ENCODE data around the gene EIF2D. TPM values are rescaled to one million over a fixed set of nuclear protein-coding genes. Genes with fewer than 3 reads are reported as not detected.
A peak's percentile ranks its signal among the peaks of the same experiment; 100 is the strongest.
"Not testable (repeated sequence)": the region's sequence is repeated elsewhere in the genome, so short reads cannot be mapped to it uniquely, and the experiment has no call there.

EIF2D gene, protein sequence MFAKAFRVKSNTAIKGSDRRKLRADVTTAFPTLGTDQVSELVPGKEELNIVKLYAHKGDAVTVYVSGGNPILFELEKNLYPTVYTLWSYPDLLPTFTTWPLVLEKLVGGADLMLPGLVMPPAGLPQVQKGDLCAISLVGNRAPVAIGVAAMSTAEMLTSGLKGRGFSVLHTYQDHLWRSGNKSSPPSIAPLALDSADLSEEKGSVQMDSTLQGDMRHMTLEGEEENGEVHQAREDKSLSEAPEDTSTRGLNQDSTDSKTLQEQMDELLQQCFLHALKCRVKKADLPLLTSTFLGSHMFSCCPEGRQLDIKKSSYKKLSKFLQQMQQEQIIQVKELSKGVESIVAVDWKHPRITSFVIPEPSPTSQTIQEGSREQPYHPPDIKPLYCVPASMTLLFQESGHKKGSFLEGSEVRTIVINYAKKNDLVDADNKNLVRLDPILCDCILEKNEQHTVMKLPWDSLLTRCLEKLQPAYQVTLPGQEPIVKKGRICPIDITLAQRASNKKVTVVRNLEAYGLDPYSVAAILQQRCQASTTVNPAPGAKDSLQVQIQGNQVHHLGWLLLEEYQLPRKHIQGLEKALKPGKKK
- total RNA-seq, result 41.8 TPM

DNA sequence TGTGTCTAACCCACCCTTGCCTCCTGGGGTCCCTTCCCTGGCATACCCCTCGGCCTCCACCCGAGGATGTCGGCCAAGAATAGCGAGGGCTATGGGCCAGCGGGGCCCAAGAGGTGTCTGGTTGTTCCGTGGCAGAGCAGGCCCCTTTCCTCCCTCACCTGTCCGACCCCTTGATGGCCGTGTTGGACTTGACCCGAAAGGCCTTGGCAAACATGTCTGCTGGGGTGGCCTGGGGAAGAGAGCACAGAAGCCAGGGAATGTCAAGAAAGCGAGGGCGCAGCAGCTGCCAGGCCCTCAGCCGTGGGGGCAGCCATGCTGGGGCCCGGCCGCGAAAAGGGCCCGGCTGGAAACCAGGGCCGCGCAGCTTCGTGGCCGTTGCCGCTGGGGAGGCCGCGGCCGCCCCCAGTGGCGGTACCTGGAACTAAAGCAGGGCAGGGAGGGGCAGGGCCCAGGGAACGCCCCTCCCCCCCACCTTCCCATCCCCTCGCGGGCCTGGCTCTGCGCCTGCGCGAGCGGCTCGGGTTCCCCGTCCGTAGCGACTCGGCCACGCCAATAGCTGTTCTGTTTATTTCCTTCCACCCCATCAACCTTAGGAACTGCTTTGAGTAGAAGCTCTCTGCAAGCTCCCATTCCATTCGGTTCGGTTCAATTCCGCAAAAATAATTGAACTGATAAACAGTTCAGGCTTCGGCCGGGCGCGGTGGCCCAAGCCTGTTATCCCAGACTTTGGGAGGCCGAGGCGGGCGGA is at the start of gene EIF2D:
TSS of gene EIF2D (minus strand) at position 337 of the 748 bp plus-strand sequence. CDS start at position 214, 123 bp downstream.
- peak; percentile 100 for ATAC-seq

DNA sequence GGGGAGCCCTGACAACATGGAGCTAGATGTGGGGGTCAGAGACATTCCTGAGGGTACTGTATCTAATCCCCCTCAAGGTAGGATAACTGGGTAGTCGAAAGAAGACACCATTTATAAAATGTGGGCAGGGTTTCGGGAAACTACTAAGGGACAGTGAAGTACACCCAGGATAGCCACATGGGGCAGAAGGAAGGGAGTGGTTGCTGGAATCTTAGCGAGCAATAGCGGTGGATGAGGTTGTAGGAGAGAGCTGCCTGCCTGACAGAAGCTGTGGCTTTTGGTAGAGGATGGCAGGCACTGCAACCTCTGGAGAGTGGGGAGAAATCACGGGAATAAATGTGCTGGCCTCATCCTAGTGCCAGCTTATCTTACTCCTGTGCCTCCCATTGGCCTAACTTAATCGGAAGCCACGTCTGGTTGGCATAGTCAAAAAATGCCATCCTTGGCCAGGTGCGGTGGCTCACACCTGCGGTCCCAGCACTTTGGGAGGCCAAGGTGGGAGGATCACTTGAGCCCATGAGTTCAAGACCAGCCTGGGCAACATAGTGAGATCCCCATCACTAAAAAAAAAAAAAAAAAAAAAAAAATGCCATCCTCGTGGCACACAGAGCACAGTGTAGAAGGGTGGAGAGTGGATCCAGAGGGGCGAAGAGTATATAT is 49.0 kb upstream of the EIF2D start:
- no peak for ATAC-seq

DNA sequence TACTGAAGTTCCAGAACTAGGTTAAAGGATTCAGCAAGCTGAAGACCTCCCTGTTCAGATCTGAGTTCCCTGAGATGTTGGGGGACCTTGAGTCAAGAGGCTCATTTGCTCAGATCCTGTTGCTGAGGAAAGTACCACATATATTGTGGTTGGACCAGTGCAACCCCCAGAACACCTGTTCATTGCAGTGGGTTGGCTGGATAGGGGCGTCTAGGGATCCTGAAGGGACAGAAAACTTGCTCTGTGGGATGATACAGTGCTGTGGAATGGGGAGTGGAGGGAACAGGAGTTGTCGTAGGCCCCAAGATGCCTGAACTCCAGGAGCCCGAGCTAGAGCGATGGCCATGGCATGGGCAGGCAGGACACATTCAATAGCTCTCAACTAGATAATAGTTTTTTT is 47.9 kb upstream of the EIF2D start:
- no peak for ATAC-seq

DNA sequence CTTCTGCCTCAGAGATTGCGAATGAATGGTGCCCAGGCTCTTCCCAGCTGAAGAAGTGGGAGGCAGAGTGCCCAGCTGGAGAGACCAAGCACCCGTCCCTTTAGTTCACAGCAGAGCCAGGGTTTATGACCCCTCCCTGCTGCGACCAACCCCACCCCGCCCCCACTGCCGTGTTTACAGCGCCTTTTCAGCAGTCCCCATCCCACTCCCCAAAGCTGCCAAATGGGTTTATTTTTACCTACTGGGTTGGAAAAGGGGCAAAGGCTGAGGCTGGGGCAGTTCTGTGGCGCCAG is 46.7 kb upstream of the EIF2D start:
- ATAC-seq, result no peak

DNA sequence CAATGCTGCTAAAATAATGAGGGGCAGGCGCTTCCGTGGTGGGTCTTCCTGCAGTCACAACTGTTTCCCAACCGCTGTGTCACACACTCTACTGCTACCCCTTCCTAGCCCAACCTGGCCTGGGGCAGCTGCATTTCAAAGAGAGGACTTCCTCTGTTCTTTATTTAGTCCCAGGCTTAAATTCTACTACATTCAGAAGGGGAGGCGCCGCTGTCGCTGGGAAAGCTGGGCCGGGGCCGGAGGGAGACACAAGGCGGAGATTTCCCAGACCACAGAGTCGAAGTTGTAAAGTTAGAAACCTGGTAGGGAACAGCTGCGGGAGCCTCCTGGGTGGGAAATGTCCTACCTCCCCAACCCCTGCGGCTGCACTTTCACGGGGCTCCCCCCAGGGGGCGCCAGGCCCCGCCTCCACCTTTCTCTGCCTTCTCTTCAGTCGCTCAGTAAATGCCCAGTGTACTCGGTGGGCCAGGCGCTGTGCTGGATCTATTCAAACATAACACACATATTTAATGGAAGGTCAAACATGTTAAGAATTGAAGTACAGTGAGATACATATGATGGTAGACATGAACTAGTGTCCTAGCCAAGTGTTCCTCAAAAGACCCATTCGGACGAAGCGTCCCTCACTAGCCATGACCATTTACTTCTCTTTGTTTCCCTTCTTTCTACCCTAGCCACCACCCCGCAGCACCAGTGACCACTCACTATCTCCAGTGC is 46.2 kb upstream of the EIF2D start:
- no peak for ATAC-seq

DNA sequence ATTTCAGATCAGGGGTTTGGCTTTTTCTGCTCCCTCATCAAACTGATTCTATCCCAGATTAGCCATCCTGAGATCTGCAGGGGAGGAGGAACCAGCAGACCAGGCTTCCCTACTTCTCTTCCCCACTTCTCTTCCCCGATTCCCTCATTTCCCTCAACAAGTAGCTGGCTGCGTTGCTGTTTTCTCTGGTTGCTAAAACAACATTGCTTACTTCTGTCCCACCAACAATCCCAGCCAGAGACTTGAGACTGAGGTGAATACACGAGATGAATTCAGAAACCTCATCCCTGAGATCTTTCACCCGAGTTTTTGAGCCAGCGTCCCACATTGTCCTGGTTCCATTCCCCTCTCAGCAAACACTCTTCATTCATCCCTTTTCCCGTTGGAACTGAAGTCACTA is 45.5 kb upstream of the EIF2D start:
- ATAC-seq, result no peak

DNA sequence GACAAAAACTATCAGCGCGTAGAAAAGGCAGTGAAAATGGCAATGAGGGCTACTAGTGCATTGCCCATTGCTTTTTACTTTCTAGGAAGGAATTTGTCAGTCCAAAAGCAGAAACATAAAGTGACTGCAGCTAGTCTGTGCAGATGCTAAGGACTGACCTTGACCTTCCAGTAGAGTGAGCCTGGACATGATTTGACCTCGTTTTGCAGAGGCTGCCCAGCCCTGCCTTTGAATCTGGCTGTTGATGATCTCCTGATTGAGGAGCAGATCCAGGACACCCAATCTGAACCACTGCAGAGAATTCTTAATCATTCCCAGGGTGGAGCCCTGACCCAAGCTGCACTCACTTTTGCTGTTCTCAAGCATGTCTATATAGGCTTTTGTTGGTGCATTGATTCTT is 44.7 kb upstream of the EIF2D start:
- no peak for ATAC-seq

DNA sequence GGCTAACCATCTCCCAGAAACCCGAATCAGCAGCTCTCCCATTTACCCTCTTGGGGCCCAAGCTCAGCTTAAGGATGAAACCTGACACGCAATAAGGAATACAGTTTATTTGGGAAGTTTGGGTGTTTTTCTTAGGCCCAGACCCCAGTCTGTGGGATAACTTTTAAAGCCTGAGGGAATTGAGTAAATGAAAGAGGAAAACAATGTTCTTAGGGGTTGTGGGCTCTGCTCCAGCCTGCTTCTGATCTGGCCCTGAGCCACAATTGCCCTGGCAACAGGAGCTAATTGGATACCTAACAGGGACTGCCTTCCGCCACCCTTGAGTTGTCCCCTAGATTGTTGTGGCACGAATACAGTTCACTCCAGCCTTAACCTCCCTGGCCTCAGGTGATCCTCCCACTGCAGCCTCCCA is 43.2 kb upstream of the EIF2D start:
- no peak for ATAC-seq

DNA sequence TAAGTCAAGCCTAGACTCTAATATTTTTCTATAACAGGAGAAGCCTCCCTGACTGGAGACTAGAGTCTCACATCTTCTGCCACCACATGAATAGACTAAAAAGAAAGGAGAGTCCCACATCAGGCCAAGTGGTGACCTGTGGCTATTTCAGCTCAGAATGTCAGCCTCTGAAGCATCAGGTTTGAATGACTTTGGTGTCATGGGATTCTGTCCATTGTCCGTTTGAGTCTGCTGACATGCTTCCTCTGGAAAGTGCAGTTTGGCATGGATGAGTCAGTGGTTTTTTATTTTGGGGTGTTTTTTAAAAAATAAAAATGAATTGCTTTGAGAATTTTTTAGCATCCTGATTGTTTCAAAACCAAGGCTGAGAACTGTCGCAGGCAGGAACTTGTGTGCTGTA is 42.6 kb upstream of the EIF2D start:
- no peak for ATAC-seq

DNA sequence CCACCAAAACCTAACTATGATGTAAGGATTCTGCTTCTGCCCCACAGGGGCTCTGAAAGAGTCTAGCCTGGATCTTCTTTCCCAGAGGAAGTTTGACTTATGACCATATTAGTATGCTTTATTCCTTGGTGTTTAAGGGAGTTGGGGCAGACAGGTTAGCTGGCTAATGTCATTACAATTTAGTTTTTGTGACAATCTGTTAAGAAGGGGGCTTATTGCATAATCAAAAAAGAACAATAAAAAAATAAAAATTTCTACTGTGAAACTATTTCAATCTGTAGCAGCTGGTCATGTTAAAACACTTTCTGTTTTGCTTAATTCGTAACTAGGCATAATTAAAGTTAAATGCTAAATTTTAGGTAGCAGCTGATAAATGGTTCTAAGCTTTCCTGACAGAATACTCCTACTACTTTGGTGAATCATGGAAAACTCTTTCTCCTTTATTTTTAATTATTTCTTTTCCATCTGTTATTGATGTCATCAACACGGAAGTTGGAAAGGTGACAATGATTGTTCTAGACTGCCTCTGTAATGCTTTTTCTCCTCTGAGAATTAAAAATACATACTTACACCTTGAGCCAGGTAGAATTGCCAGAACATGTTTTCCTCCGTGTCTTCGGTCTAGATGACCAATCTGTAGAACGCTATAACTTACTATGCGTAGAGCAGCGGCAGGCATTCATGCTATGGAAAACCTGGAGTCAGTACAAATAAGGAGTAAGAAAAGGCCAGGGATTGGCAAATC is 41.6 kb upstream of the EIF2D start:
- ATAC-seq, result peak; percentile 81

DNA sequence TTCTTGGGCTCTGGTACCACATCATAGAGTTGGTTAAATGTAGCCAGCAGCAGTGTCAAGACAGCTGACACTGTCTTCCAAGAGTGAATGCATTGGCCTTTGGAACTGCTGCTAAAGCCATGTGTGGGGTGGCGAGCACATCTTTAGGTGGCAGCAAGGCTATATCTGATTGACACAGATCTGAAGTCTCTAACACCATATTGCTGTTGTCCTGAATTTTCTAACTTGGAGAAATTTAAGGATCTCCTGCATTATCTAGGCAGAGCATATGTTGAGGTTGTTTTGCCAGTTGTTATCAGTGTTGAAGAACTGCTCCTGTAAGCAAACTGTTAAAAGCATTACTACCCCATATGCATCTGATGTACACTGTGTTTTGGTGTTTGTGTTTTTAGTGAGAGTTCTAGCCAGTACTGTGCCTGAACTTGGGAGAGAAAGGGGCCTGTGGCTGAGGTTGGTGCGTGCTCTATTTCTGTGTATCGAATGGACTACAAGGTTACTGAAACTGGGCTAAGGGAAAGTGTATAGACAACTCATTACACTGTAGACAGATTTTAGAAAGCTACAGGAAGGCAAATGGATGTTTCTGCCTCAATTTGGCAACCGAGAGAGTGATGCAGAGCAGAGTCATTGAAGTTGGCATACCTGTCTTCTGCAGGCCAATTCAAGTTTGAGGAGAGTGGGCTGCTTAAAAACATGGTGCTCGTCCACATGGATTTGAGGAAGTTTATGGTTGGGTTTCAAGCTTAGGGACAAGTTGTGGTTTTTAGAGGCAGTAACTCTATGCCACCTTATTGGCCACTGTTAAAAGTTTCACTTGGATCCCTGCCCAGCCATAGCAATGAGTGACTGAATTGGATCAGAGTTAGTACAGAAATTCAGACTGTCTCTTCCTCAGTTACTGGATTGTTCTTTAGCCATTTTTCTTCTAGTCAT is 40.0 kb upstream of the EIF2D start:
- ATAC-seq, result peak; percentile 42

DNA sequence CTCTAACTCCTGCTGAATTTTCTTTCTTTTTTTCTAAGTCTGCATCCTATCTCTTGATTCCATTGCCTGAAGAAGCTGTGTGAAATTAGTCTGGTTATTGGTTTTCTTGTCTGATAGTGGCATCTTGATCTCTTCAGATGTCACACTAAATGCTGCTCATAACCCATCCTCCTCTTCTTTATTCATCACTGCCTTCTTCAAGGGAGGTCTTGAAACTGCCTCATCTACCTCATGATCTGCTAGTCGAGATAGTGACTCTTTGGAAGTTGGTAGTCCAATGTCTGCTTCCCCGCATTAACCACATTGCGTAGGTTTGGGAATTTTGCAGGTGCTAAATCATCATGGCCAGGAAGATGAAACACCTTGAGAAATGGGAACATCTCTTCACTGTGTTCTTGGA is 38.7 kb upstream of the EIF2D start:
- ATAC-seq, result no peak

DNA sequence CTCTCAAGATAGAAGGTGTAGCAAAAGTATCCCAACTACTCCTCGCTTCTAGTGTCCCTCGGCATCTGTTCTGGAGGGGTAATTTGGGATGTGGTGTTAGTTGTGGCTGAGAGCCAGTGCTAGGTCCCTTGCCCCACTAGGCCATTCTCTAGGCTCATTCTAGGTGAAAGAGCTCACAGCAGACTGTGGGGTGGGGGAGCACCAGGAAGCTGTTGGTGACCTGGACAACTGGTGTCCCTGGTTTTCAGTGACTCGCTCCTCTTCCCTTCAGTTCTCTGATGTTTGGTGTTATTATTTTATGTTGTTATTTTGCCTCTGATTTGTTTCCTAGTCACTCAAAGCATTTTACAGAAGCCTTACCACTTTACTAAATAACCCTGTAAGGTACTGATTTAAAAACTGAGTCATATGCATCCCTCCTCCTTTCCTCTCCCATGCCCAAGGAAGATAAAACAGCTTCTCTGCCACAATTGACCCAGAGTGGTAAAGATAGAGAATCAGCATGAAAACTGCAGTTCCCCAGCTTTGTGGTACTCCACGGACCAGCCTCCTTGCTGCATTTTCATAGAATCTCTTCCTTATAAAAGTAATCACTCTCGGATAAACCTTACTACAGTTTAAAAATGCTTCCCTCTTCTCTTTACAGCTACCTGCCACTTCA is 37.1 kb upstream of the EIF2D start:
- ATAC-seq, result no peak

DNA sequence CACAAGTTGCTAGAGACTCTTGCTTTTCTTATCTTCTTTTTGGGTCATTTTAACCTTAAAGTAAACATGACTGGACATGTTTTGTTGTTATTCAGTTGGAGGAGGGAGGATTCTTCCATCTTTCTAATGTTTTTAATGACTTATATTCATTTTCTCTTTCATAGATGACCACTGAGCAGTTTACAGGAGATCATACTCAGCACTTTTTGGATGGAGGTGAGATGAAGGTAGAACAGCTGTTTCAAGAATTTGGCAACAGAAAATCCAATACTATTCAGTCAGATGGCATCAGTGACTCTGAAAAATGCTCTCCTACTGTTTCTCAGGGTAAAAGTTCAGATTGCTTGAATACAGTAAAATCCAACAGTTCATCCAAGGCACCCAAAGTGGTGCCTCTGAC is 35.0 kb upstream of the EIF2D start:
- ATAC-seq, result no peak

DNA sequence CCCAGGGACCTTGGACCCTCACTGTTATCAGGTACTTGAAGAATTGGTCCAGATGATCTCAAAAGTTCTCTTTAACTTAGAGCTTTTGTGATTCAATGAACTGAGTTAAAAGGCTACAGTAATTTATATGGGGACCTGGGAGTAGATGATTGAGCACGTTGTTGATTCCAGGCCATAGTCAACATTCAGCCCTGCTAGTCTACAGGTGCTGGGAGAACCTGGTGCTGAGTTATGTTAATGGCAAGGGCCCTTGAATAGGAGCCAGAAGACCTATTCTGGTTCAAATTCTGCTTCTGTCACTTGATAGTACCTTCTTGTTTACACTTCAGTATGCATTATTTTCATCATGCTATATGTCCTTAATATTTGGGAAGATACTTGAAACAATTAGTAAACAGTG is 34.2 kb upstream of the EIF2D start:
- ATAC-seq, result no peak

DNA sequence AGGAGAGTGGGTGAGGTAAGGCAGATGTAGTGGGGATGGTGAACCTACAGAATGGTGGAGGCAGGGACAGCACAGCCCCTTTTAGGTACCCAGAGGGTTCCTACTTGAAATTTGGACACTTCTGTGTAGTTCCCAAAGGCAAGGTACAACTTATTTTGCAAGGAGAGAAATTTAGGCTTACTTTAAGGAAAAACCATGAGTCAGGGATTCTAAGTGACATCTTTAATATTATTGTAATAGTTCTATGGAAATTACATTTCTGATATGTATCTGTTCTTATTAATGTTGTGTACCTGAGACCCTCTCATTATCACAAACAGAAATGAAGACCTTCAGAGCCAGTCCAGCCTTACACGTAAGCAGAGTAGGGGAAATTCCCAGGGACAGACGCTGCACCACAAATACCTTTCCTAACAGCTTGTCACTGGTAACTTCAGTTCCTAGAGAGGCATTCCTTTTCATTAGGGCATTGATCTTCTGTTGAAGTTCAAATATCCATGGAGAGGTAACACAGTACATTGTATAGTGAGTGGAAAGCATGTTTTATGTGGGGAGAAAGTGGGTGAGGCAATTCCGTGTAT is 30.9 kb upstream of the EIF2D start:
- no peak for ATAC-seq

DNA sequence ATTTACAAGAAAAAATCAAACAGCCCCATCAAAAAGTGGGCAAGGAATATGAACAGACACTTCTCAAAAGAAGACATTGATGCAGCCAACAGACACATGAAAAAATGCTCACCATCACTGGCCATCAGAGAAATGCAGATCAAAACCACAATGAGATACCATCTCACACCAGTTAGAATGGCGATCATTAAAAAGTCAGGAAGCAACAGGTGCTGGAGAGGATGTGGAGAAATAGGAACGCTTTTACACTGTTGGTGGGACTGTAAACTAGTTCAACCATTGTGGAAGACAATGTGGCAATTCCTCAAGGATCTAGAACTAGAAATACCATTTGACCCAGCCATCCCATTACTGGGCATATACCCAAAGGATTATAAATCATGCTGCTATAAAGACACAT is 29.8 kb upstream of the EIF2D start:
- not testable (repeated sequence) for ATAC-seq

DNA sequence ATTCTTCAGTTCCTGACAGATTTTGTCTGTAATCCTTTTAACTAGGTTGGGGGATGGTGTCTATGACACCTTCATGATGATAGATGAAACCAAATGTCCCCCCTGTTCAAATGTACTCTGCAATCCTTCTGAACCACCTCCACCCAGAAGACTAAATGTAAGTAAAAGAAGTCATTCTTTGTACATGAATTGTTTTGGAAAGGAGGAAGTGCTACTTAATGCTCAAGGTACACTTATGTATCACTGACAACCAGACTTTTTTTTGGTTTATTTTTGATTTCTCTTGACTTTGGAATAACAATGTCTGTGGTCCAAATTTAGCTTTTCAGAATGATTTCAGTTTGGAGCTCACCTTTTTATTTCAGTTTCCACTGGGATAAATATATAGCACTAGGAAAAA is 25.3 kb upstream of the EIF2D start:
- ATAC-seq, result no peak

DNA sequence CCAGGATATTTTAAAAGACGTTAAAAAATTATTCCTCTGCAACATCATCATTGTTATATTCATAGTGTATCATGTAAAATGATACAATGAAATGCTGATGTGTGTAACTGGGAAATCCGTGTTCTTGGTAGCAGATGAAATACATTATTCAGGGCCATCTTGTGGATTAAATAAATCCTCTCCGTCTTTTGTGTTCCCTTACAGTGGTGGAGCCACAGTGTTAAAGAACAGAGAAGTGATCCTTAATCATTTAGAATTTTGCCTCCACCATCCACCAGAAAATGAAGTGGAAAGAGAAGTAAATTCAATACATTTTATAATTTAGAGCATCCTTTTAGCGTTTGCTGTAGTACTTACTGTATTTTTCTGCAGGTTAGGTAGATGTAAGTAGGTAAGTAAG is 24.4 kb upstream of the EIF2D start:
- no peak for ATAC-seq

DNA sequence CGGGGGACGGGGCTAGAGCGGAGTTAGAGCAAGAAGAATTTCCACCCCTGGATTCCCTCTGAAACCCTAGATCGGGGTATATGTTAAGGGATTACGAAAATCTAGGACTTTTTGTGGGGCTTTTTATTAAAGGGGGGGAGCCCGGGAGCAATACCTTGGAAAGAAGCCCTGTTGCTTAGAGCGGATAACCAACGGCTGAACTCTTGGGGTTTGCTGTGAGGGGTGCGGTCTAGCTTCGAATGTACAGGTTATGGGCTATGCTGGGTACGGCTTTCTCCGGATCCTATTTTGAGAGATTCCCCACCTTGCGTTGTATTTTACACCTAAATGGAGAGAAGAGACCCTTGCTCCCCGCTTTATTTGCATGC is 23.7 kb upstream of the EIF2D start:
- no peak for ATAC-seq

All from esophagus mucosa (tissue), 1 donor.